ENCODE measurements around the gene AMOTL2. TPM values are rescaled to one million over a fixed set of nuclear protein-coding genes. Genes with fewer than 3 reads are reported as not detected.

The AMOTL2 gene
- total and polyA plus RNA-seq, 10 of the 15 experiments (the other 5 are each of a cell fraction or from before 2014, with no cell fraction given) = 0.20 to 0.33 TPM; not detected in 8

- ChIA-PET CTCF (interaction anchor here (1.6 kb wide), 1 partner anchor 143 kb away, joined by 4 read pairs; no protein-coding TSS in a partner anchor), RAD21 (ENCODE audit: unreplicated experiment) (no interaction called here), SMC1A (ENCODE audit: uncharacterized antibody, unreplicated experiment) (no interaction called here), POLR2A (no interaction called here)
- Histone ChIP-seq H2AFZ (ENCODE audit: control insufficient read depth, low read depth, low read length) (no peak overlapping the region), H4K20me1 (ENCODE audit: control insufficient read depth, insufficient read depth) (no peaks in the 10 kb centered on the region), H3K4me3 (no peak overlapping the region), H3K36me3 (ENCODE audit: control insufficient read depth in 2 of 2, insufficient read depth in 2 of 2, low read length in 1 of 2) (no peaks in the 10 kb centered on the region), H3K4me1 (ENCODE audit: control insufficient read depth, insufficient read depth, low read length) (no peaks in the 10 kb centered on the region), H3K27me3 (replicated peaks in 1 of 2; ENCODE audit: control insufficient read depth in 2 of 2, insufficient read depth in 2 of 2, low read length in 1 of 2) (no peaks in the 10 kb centered on the region; a peak in 2 of 4 replicates), H3K9ac (ENCODE audit: control insufficient read depth, insufficient read depth, low read length) (no peak overlapping the region), H3K27ac (ENCODE audit: control insufficient read depth, insufficient read depth) (no peak overlapping the region), H3K79me2 (ENCODE audit: control insufficient read depth, insufficient read depth, low read length) (no peaks in the 10 kb centered on the region), H3K4me2 (ENCODE audit: control insufficient read depth, insufficient read depth) (no peak overlapping the region), H3K9me3 (replicated peaks; ENCODE audit: control insufficient read depth, insufficient read depth, low read length) (no peaks in the 10 kb centered on the region)
- DNase-seq (ENCODE audit: low read depth, low spot score) = no peak
- WGBS (ENCODE audit: insufficient coverage, insufficient replicate concordance, low lambda C conversion rate, missing lambda C conversion rate) = 0% methylated on average over 1 of the region's 1 CpG
- ATAC-seq = no peak
- no peak for TF ChIP-seq FOS (IDR thresholded peaks at IDR 0.05; ENCODE audit: borderline replicate concordance, extremely low read depth, insufficient read length)
- TF ChIP-seq IKZF1 (conservative IDR thresholded peaks at IDR 0.05) = no peak
- no peak for TF ChIP-seq CUX1 (IDR thresholded peaks at IDR 0.05; ENCODE audit: insufficient replicate concordance, low read depth, low read length)
- no peak for TF ChIP-seq MAX (IDR thresholded peaks at IDR 0.05; ENCODE audit: low read depth, low read length)
- TF ChIP-seq SMAD1 (IDR thresholded peaks at IDR 0.05; ENCODE audit: low read depth, partially characterized antibody) = no peak
- no peak for TF ChIP-seq SRF (IDR thresholded peaks at IDR 0.05; ENCODE audit: low read depth in 2 of 2, low read length in 2 of 2)
- no peak for TF ChIP-seq REST (IDR thresholded peaks at IDR 0.05; ENCODE audit: low read depth, low read length)
- no peak for TF ChIP-seq SPI1 (IDR thresholded peaks at IDR 0.05; ENCODE audit: borderline replicate concordance, insufficient read depth, low read depth, low read length)
- TF ChIP-seq MTA2 (IDR thresholded peaks at IDR 0.05; ENCODE audit: low read depth) = no peak
- TF ChIP-seq YY1 (IDR thresholded peaks at IDR 0.05; ENCODE audit: low read depth, low read length) = no peak
- no peak for TF ChIP-seq BRCA1 (IDR thresholded peaks at IDR 0.05; ENCODE audit: low read depth, low read length)
- intact Hi-C loops (cut with micrococcal nuclease; ENCODE audit: unreplicated experiment) (no loop called here), in situ Hi-C loops (cut with MboI) (no loop called here)
- no TSS peak for BruUV-seq (replicated peaks)
- FAIRE-seq = no peak
These were observed 45.4 kb downstream of the AMOTL2 start for GRCh38 chr3:134328846-134329245.
